ENCODE measurements around the gene ZNF778. TPM values are rescaled to one million over a fixed set of nuclear protein-coding genes. Genes with fewer than 3 reads are reported as not detected.
A peak's percentile ranks its signal among the peaks of the same experiment; 100 is the strongest.

ZNF778 gene
- total RNA-seq, 1 experiment from 2014 or later, result 19.5 TPM

DNA sequence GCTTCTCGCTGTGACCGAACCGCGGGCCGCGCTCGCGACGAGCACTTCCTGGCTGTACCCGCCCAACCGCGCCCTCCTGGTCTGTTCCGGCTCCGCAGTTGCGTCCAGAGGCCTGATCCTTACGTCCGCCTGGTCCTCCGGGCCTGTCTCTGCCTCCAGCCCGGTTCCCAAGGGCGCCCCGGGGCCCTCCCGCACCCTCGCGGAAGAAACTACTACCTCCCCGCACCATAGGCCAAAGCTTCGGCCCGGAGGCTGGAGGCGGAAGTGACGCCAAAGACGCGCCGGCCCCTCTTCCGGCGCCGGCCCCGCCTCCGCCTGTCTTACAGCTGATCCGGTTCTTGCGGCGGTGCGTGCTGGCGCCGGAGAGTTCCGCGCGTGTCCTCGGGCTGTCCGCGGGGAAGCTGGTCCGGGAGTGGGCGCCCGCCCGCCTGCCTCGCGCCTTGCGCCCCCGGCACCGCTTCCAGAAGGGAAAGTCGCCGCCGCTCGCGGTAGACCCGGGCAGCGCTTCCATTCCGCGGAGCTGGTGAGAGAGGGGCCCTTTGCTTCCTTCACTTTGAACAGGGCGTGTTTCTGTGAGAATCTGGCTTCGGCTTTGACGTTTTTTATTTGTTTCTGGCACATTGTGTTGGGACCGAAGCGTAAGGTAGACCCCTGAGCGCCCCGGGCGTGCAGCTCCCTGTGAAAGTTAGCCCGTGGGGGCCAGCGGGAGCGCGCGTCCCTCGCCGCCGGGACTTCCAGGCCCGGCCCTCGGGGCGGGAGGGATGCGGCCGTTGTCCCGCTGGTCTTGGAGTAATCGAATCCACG, at the start of gene ZNF778 (continued):
- no peak; the same call in 1 of the 2 replicates for TF ChIP-seq RAD21 (IDR thresholded peaks at IDR 0.05; ENCODE audit: low read depth)
- TF ChIP-seq POLR2A (IDR thresholded peaks at IDR 0.05; ENCODE audit: borderline replicate concordance, extremely low read depth, insufficient read depth, insufficient read length), result peak; percentile 41
- no peak for TF ChIP-seq CEBPB (IDR thresholded peaks at IDR 0.05; ENCODE audit: low read depth)
- no peak for TF ChIP-seq EZH2 (IDR thresholded peaks at IDR 0.05)
- TF ChIP-seq POLR2AphosphoS5 (IDR thresholded peaks at IDR 0.05; ENCODE audit: low read depth, low read length), result peak; percentile 96
- no peak for TF ChIP-seq FOSL1 (IDR thresholded peaks at IDR 0.05; ENCODE audit: low read depth)
- TF ChIP-seq, protein P1, sequence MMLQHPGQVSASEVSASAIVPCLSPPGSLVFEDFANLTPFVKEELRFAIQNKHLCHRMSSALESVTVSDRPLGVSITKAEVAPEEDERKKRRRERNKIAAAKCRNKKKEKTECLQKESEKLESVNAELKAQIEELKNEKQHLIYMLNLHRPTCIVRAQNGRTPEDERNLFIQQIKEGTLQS (IDR thresholded peaks at IDR 0.05), result no peak
- peak; percentile 99 for TF ChIP-seq ZFX (IDR thresholded peaks at IDR 0.05)

DNA sequence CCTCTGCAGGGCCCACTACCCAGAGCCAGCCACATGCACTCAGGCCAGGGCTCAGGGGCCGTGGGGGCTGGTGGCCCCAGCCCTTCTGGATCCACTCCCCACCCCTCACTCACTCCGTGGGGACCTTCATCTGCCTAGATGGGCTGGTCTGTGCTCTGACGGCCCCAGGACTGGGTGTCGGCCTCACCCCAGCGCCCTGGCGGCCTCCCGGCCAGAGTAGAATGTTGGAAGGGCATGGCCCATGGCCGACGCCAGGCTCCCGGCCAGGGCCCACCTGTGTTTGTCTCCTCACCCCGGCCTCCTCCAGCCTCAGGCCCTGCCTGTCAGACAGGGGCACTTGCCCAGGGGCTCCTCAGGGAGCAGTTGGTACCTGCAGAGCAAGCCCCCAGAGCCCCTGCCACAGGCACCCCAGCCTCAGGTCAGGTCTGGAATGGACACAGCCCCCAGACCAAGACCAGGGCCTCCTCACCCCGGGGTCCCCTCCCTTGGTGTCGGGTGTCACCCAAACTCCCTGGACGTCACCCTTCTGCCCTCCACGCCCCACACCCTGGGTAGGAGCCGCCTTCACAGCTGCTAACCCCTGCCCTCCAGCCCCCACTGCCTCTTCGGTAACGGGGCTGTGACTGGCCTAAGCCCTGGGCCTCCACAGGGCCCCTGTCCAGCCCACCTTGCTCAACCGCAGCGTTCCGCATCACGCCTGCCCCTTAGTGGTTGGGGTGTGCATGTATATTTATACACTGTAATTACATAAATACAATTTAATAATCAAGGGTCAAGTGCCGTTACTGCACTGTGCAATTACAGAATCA, 48.9 kb upstream of the ZNF778 start:
- ChIA-PET POLR2A (no interaction called here), RAD21 (ENCODE audit: low non-redundant PET in 1 of 2, low total read pairs in 2 of 2, uncharacterized antibody in 2 of 2, unreplicated experiment in 2 of 2) (no interaction called here), CTCF (interaction anchor here (0.6 to 2.1 kb wide), 4 partner anchors 13 to 431 kb away, joined by 3 to 16 read pairs (median 6); partner anchors contain the start of gene APRT)
- Histone ChIP-seq H3K9ac (ENCODE audit: low read length) (no peak overlapping the region), H3K36me3 (ENCODE audit: control insufficient read depth in 1 of 2, insufficient read depth in 2 of 2, low read length in 2 of 2) (no peaks in the 10 kb centered on the region), H3K27ac (ENCODE audit: low read depth, low read length) (peak overlapping the region; percentile 3; the same call in 1 of the 2 replicates), H3K9me2 (ENCODE audit: insufficient read depth) (no peaks in the 10 kb centered on the region), H3K9me3 (ENCODE audit: control insufficient read depth in 1 of 2, insufficient read depth in 1 of 2, low read depth in 1 of 2, low read length in 2 of 2) (no peaks in the 10 kb centered on the region), H3K27me3 (ENCODE audit: insufficient read depth, low read length) (no peaks in the 10 kb centered on the region), H3K4me3 (replicated peaks in 1 of 2; ENCODE audit: low read depth in 1 of 2, low read length in 2 of 2) (no peak overlapping the region), H4K20me1 (ENCODE audit: insufficient read depth) (no peaks in the 10 kb centered on the region), H2AFZ (ENCODE audit: low read depth, low read length, poor library complexity, severe bottlenecking) (no peak overlapping the region), H3K4me1 (ENCODE audit: control insufficient read depth in 1 of 2, insufficient read depth in 2 of 2, low read length in 2 of 2) (peaks cover 24 to 40% of the 10 kb centered on the region in 2 experiments), H3K79me2 (ENCODE audit: insufficient read depth, low read length) (no peaks in the 10 kb centered on the region), H3K4me2 (ENCODE audit: low read length) (no peak overlapping the region)
- DNase-seq (ENCODE audit: low read depth, low spot score) (no peak), ATAC-seq (no peak)
- no TSS peak for BruUV-seq (replicated peaks)
- TF ChIP-seq, protein P2, sequence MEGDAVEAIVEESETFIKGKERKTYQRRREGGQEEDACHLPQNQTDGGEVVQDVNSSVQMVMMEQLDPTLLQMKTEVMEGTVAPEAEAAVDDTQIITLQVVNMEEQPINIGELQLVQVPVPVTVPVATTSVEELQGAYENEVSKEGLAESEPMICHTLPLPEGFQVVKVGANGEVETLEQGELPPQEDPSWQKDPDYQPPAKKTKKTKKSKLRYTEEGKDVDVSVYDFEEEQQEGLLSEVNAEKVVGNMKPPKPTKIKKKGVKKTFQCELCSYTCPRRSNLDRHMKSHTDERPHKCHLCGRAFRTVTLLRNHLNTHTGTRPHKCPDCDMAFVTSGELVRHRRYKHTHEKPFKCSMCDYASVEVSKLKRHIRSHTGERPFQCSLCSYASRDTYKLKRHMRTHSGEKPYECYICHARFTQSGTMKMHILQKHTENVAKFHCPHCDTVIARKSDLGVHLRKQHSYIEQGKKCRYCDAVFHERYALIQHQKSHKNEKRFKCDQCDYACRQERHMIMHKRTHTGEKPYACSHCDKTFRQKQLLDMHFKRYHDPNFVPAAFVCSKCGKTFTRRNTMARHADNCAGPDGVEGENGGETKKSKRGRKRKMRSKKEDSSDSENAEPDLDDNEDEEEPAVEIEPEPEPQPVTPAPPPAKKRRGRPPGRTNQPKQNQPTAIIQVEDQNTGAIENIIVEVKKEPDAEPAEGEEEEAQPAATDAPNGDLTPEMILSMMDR (IDR thresholded peaks at IDR 0.05 in 2 of 3, conservative IDR thresholded peaks at IDR 0.05 in 1 of 3; ENCODE audit: borderline replicate concordance in 1 of 3, insufficient read depth in 1 of 3, low read depth in 2 of 3, low read length in 2 of 3), result peak in 2 of 3 experiments; percentile 26 to 39; a peak in 1 of 6 replicates
- TF ChIP-seq, protein P1 (IDR thresholded peaks at IDR 0.05), result no peak
- intact Hi-C loops (cut with micrococcal nuclease), result loop anchor here (5.0 kb wide), 1 partner anchor 116 kb away; no protein-coding TSS in a partner anchor
